Lower leg skin (tissue), 4 donors: ENCODE measurements around the gene TPRG1L. TPM values are rescaled to one million over a fixed set of nuclear protein-coding genes. Genes with fewer than 3 reads are reported as not detected.

Experiments
- DNase-seq, 2 donors: peaks; one replicate each; pipeline ENCODE4 v3.0.0-alpha.2; 2019; ENCODE audit warnings: low spot score in 2 of 2
- H3K4me3 ChIP-seq: fragments of 200-600 bp; sonication (generic); 2 replicates; pipeline ENCODE4 v1.5.1; 2017; ENCODE audit warnings: mild to moderate bottlenecking, low read depth; ENCODE audit not compliant: poor library complexity, severe bottlenecking
- POLR2A ChIP-seq, 2 donors: fragments of 450-650 bp; IDR thresholded peaks; one replicate each; pipeline ENCODE4 v1.6.1; 2016 to 2017; ENCODE audit warnings: antibody characterized with exemption in 2 of 2, mild to moderate bottlenecking in 1 of 2, moderate library complexity in 1 of 2
- WGBS, 2 donors: methylation state at CpG; one replicate each; pipeline ENCODE4 v1.1.5; 2018; 5-methylcytosine and 5-hydroxymethylcytosine counted together
- intact Hi-C: fragments of 100-400 bp; cut with DNase I; formaldehyde crosslinking; loops from one replicate; pipeline ENCODE4 v1.15.0; 2023; ENCODE audit warnings: low total_unique reads
- total RNA-seq, 4 donors: library from RNA; depleted of rRNA; stranded (reverse); fragments of >200 nt; gene quantifications; one replicate each; pipeline ENCODE4 v1.1.0, GENCODE V29; 2016
- TF ChIP-seq, protein P1 (sequence below), 3 donors: fragments of 450-650 bp; IDR thresholded peaks; one replicate each; pipeline ENCODE4 v1.5.1; 2016; ENCODE audit warnings: antibody characterized with exemption in 3 of 3, mild to moderate bottlenecking in 3 of 3, moderate library complexity in 2 of 3

The TPRG1L gene
- total RNA-seq, 4 donors from 2014 or later: 44.1 to 54.3 (median 52.2) TPM

DNA sequence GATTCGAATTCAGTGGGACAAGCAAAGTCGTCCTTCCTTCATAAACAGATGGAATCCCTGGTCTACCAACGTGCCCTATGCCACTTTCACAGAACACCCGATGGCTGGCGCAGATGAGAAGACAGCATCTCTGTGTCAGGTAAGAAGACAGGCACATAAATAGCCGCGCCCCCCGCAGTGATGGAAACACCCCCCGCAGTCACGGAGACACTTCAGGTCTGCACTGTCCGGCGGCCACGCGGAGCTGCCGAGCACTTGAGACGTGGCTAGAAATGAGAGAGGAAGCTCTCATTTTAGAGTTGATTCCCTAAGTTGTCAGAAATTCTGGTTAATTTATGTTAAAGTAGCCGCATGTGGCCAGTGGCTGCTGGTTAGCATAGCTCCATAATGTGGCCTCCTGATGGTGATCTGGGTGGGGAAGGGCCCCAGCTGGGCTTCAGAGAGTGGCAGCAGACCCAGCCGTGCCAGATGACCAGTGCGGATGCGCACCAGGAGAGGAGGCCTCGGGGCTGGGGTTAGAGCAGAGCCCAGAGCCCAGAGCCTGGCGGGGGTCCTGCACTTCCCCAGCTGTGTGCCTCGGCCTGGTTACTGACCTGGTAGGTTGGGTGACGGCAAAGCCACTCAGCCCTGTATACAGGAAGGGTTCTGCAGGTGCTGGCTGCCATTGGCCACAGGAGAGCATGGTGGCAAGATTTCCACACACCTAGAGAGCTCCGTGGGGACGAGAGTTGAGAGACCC is 2.9 kb downstream of the TPRG1L start:
- TF ChIP-seq, protein P1, sequence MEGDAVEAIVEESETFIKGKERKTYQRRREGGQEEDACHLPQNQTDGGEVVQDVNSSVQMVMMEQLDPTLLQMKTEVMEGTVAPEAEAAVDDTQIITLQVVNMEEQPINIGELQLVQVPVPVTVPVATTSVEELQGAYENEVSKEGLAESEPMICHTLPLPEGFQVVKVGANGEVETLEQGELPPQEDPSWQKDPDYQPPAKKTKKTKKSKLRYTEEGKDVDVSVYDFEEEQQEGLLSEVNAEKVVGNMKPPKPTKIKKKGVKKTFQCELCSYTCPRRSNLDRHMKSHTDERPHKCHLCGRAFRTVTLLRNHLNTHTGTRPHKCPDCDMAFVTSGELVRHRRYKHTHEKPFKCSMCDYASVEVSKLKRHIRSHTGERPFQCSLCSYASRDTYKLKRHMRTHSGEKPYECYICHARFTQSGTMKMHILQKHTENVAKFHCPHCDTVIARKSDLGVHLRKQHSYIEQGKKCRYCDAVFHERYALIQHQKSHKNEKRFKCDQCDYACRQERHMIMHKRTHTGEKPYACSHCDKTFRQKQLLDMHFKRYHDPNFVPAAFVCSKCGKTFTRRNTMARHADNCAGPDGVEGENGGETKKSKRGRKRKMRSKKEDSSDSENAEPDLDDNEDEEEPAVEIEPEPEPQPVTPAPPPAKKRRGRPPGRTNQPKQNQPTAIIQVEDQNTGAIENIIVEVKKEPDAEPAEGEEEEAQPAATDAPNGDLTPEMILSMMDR (IDR thresholded peaks at IDR 0.05): no peak
- no peak for TF ChIP-seq POLR2A (IDR thresholded peaks at IDR 0.05)
- no peak overlapping the region for H3K4me3 ChIP-seq
- WGBS, 2 donors: 93 to 95% methylated on average over 20 to 26 of the region's 26 CpGs
- intact Hi-C loops: no loop called here
- DNase-seq: no peak

DNA sequence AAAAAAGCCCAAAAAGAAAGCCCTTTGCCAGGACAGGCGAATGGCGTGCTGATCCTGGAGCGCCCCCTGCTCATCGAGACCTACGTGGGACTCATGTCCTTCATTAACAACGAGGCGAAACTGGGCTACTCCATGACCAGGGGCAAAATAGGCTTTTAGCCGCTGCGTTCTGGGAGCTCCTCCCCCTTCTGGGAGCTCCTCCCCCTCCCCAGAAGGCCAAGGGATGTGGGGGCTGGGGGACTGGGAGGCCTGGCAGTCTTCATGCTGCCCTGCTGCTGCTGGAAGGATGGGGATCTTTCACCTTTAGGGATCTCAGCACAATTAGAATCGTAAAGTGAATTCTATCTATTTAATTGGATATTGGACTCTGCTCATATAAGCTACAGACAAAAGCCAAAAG is 3.6 kb downstream of the TPRG1L start:
- TF ChIP-seq POLR2A (IDR thresholded peaks at IDR 0.05): no peak
- TF ChIP-seq, protein P1 (IDR thresholded peaks at IDR 0.05): no peak
- intact Hi-C loops: no loop called here
- no peak for DNase-seq
- no peak overlapping the region for H3K4me3 ChIP-seq
- 82 to 87% methylated on average over 10 of the region's 10 CpGs for WGBS, 2 donors

DNA sequence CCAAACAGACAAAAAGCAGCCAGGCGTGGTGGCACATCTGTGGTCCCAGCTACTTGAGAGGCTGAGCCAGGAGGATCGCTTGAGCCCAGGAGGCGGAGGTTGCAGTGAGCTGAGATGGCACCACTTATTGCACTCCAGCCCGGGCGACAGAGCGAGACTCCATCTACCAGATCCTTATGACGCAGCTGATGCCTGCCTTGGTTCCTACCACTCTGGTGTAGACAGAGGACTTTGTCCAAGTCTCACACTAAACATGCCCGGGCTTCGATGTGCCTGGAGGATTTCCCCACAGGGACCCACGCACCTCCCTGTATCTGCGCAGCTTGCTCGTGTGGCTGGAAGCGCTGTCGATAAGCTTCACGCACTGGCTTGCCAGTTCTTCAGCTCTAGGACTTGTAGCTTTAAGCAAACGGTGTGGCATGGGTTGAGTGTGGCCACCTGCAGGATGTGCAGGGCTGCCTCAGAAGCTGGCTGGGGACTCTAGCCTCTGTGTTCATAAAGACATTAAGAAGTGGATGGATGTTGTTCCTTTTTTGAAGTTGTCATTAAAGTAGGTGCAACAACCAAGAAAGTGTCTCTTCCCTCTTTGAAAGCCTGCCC is 4.8 kb downstream of the TPRG1L start:
- no peak for DNase-seq
- TF ChIP-seq POLR2A (IDR thresholded peaks at IDR 0.05): no peak
- TF ChIP-seq, protein P1 (IDR thresholded peaks at IDR 0.05): no peak
- no peak overlapping the region for H3K4me3 ChIP-seq
- WGBS, 2 donors: 87 to 90% methylated on average over 12 to 16 of the region's 16 CpGs
- intact Hi-C loops: no loop called here

DNA sequence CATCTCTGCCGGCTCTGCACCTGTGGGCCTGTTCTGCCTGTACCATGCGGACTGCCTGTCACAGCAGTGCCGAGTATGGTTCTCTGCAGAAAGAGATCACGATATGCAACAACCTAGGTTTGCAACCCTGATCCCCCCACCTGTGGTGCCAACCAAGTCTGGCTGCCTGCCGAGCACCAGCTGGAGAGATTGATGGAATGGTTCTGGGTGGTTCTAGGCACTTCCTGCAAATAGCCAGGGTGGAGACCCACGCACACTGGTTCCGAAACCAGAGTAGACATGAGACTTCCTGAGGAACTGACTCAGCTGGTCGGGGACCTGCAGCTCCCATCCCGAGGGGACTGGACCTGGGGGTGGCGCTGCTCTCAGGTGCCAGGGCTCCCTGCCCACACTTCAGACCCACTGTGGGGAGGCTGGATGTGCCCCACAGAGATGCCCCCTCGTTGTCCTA is 5.4 kb downstream of the TPRG1L start:
- TF ChIP-seq, protein P1 (IDR thresholded peaks at IDR 0.05): no peak
- TF ChIP-seq POLR2A (IDR thresholded peaks at IDR 0.05): no peak
- 81% methylated on average over 11 of the region's 11 CpGs for WGBS, 2 donors
- no peak overlapping the region for H3K4me3 ChIP-seq
- intact Hi-C loops: no loop called here
- no peak for DNase-seq

DNA sequence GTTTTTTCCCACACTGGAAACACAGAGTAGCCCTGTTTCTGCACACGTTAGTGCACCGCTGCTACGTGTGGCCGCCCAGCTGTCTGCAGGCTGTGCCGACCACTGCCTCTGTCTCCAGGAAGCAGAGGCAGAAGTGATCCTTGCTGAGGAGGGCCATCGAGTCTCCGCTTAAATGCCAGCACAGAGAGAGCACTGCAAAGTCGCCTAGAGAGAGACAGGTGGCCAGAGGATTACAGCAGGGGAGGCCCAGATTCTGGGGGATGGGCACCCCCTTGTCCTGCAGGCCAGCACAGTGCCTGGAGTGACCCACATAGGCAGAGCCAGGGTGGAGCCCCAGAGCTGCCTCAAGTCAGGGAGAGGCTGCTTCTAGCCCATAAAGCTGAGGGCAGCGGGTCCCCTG is 6.1 kb downstream of the TPRG1L start:
- no peak overlapping the region for H3K4me3 ChIP-seq
- DNase-seq: no peak
- intact Hi-C loops: no loop called here
- TF ChIP-seq, protein P1 (IDR thresholded peaks at IDR 0.05): no peak
- no peak for TF ChIP-seq POLR2A (IDR thresholded peaks at IDR 0.05)
- 79 to 83% methylated on average over 9 of the region's 9 CpGs for WGBS, 2 donors
